Measurements from ENCODE around the gene ETFA. TPM values are rescaled to one million over a fixed set of nuclear protein-coding genes. Genes with fewer than 3 reads are reported as not detected.

The ETFA gene
- total and polyA plus RNA-seq, 2 of the 8 experiments (the other 6 are each of a cell fraction or from before 2014, with no cell fraction given), result 60.9 to 90.0 TPM

DNA sequence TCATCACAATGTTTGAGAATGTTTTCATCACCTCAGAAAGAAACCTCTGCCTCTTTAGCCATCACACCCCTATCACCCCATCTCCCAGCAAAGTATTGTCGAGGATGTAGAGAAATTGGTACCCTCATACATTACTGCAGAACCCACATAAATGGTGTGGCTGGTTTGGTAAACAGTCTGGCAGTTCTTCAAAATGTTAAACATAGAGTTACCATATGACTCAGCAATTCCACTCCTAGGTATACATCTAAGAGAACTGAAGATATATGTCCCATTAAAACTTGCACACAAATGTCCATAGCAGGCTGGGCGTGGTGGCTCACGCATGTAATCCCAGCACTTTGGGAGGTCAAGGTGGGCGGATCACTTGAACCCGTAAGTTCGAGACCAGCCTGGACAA is 8.7 kb upstream of the ETFA start:
- Histone ChIP-seq H2BK120ac (replicated peaks; ENCODE audit: low read depth, low read length) (no peak overlapping the region), H3K27ac (ENCODE audit: low read depth, low read length) (no peak overlapping the region), H3K18ac (ENCODE audit: extremely low read depth, low read length) (no peak overlapping the region), H3K23ac (ENCODE audit: insufficient read length) (no peak overlapping the region), H2BK20ac (ENCODE audit: low read length) (no peak overlapping the region), H3K4me3 (ENCODE audit: extremely low read depth in 1 of 4, insufficient read depth in 2 of 4, low read depth in 3 of 4, low read length in 4 of 4) (no peak overlapping the region), H3K4ac (replicated peaks; ENCODE audit: insufficient read length, low read depth, low read length) (no peak overlapping the region), H3K9ac (replicated peaks in 1 of 4; ENCODE audit: extremely low read depth in 1 of 4, low read depth in 3 of 4, low read length in 3 of 4) (no peak overlapping the region), H3K14ac (ENCODE audit: insufficient read length) (no peak overlapping the region), H2BK12ac (ENCODE audit: low read depth, low read length) (no peak overlapping the region), H4K91ac (replicated peaks; ENCODE audit: insufficient read length, low read length) (no peak overlapping the region), H3K23me2 (ENCODE audit: low read depth, low read length) (0 out of 2 replicates have a peak, but pooled peaks cover 2% of the 10 kb centered on the region), H3K79me1 (ENCODE audit: low read depth, low read length) (no peaks in the 10 kb centered on the region), H3K9me3 (ENCODE audit: insufficient read depth in 2 of 2, low read depth in 1 of 2, low read length in 1 of 2) (no peaks in the 10 kb centered on the region), H3K79me2 (ENCODE audit: control insufficient read depth in 1 of 2, insufficient read depth in 2 of 2, low read length in 2 of 2) (no peaks in the 10 kb centered on the region), H3K27me3 (replicated peaks in 1 of 4; ENCODE audit: control insufficient read depth in 3 of 4, extremely low read depth in 1 of 4, insufficient read depth in 3 of 4, low read length in 3 of 4) (no peaks in the 10 kb centered on the region), H4K20me1 (replicated peaks in 1 of 2; ENCODE audit: control insufficient read depth in 1 of 2, insufficient read depth in 2 of 2, low read length in 2 of 2) (no peaks in the 10 kb centered on the region), H3K4me2 (ENCODE audit: insufficient read depth in 1 of 2, low read depth in 2 of 2, low read length in 2 of 2) (no peak overlapping the region), H4K8ac (ENCODE audit: extremely low read depth, insufficient read depth, low read length) (no peak overlapping the region), H2AFZ (ENCODE audit: low read length) (no peak overlapping the region), H4K5ac (ENCODE audit: insufficient read length, low read depth, low read length) (no peak overlapping the region), H2AK5ac (ENCODE audit: low read depth, low read length) (no peak overlapping the region), H2BK5ac (ENCODE audit: low read depth, low read length) (no peak overlapping the region), H3K36me3 (ENCODE audit: control insufficient read depth in 2 of 4, insufficient read depth in 4 of 4, low read length in 3 of 4) (no peaks in the 10 kb centered on the region), H3K4me1 (replicated peaks in 1 of 4; ENCODE audit: control insufficient read depth in 3 of 4, insufficient read depth in 4 of 4, low read length in 3 of 4) (peaks cover 0 to 3% (median 0%) of the 10 kb centered on the region in 4 experiments; a peak in 2 of 7 replicates), H2BK15ac (ENCODE audit: low read length) (no peak overlapping the region), H3K56ac (replicated peaks; ENCODE audit: insufficient read length, low read depth, low read length) (no peak overlapping the region)
- POLR2A ChIA-PET (ENCODE audit: partially characterized antibody), result interaction anchor here (1.0 kb wide), 1 partner anchor 10 kb away, joined by 3 read pairs; no protein-coding TSS in a partner anchor
- FAIRE-seq (no peak), DNase-seq (ENCODE audit: low read depth in 1 of 2, low spot score in 2 of 2) (no peak)
- WGBS, 2 experiments (ENCODE audit: extremely low coverage in 1 of 2, insufficient coverage in 1 of 2, insufficient read length in 1 of 2, insufficient replicate concordance in 2 of 2, low coverage in 1 of 2, low lambda C conversion rate in 2 of 2, missing lambda C conversion rate in 1 of 2), result 92% methylated on average over 6 of the region's 6 CpGs; no CpG with 5 or more reads in 1 of the 2 experiments
- CTCF ChIA-PET (ENCODE audit: partially characterized antibody), result interaction anchor here (5.3 kb wide), 1 partner anchor 10 kb away, joined by 39 read pairs; no protein-coding TSS in a partner anchor
- TF ChIP-seq CEBPB (IDR thresholded peaks at IDR 0.05; ENCODE audit: low read depth, low read length), result no peak
- TF ChIP-seq PHF8 (conservative IDR thresholded peaks at IDR 0.05; ENCODE audit: low read depth, low read length), result no peak
- no peak for TF ChIP-seq EZH2 (IDR thresholded peaks at IDR 0.05; ENCODE audit: low read depth, low read length, severe bottlenecking)
- TF ChIP-seq, protein P1, sequence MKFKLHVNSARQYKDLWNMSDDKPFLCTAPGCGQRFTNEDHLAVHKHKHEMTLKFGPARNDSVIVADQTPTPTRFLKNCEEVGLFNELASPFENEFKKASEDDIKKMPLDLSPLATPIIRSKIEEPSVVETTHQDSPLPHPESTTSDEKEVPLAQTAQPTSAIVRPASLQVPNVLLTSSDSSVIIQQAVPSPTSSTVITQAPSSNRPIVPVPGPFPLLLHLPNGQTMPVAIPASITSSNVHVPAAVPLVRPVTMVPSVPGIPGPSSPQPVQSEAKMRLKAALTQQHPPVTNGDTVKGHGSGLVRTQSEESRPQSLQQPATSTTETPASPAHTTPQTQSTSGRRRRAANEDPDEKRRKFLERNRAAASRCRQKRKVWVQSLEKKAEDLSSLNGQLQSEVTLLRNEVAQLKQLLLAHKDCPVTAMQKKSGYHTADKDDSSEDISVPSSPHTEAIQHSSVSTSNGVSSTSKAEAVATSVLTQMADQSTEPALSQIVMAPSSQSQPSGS (IDR thresholded peaks at IDR 0.05; ENCODE audit: low read length), result no peak
- no peak for TF ChIP-seq SP2 (IDR thresholded peaks at IDR 0.05; ENCODE audit: low read length)
- TF ChIP-seq SRF (IDR thresholded peaks at IDR 0.05; ENCODE audit: low read depth, low read length), result no peak
- TF ChIP-seq CHD1 (IDR thresholded peaks at IDR 0.05; ENCODE audit: low read depth, low read length), result no peak
- no peak for TF ChIP-seq TAF7 (optimal IDR thresholded peaks at IDR 0.05; ENCODE audit: borderline replicate concordance, low read depth, low read length)
- no peak for TF ChIP-seq TAF1 (IDR thresholded peaks at IDR 0.05; ENCODE audit: low read depth, low read length)
- TF ChIP-seq USF2 (IDR thresholded peaks at IDR 0.05; ENCODE audit: low read length), result no peak
- no peak for TF ChIP-seq KDM4A (IDR thresholded peaks at IDR 0.05; ENCODE audit: low read depth, low read length, severe bottlenecking)
- no peak for TF ChIP-seq NRF1 (IDR thresholded peaks at IDR 0.05; ENCODE audit: low read depth, low read length)

Measured in H1 (cell line).